GM03348 (cell line): ENCODE data around the gene RGS10.
"Not testable (repeated sequence)": the region's sequence is repeated elsewhere in the genome, so short reads cannot be mapped to it uniquely, and the experiment has no call there.

Experiments used
- DNase-seq: peaks from one replicate; pipeline ENCODE4 v3.0.0; 2012; ENCODE audit warnings: low spot score

Gene RGS10

GRCh38 chr10:119468542-119469324, 73.8 kb downstream of the RGS10 start:
- no peak for DNase-seq

- no peak for DNase-seq
Observed at GRCh38 chr10:119466655-119467054, 75.9 kb downstream of the RGS10 start.

GRCh38 chr10:119466076-119466475, 76.4 kb downstream of the RGS10 start:
- no peak for DNase-seq

GRCh38 chr10:119465085-119465484, 77.4 kb downstream of the RGS10 start:
- DNase-seq: no peak

- not testable (repeated sequence) for DNase-seq
Observed at GRCh38 chr10:119463195-119463594, 79.3 kb downstream of the RGS10 start.

GRCh38 chr10:119462773-119463172, 79.7 kb downstream of the RGS10 start:
- no peak for DNase-seq

GRCh38 chr10:119461923-119462322, 80.6 kb downstream of the RGS10 start:
- no peak for DNase-seq

GRCh38 chr10:119461380-119461779, 81.1 kb downstream of the RGS10 start:
- no peak for DNase-seq

- DNase-seq: no peak
Observed at GRCh38 chr10:119460369-119461195, 81.9 kb downstream of the RGS10 start.

GRCh38 chr10:119459681-119460340, 82.7 kb downstream of the RGS10 start:
- DNase-seq: no peak

- DNase-seq: no peak
Observed at GRCh38 chr10:119457966-119458766, 84.4 kb downstream of the RGS10 start.

GRCh38 chr10:119456435-119456810, 86.1 kb downstream of the RGS10 start:
- DNase-seq: no peak

- DNase-seq: no peak
Observed at GRCh38 chr10:119455609-119456434, 86.7 kb downstream of the RGS10 start.

- DNase-seq: no peak
Observed at GRCh38 chr10:119454990-119455389, 87.5 kb downstream of the RGS10 start.

GRCh38 chr10:119454316-119454715, 88.2 kb downstream of the RGS10 start:
- DNase-seq: no peak

GRCh38 chr10:119453313-119453712, 89.2 kb downstream of the RGS10 start:
- no peak for DNase-seq

GRCh38 chr10:119452396-119452795, 90.1 kb downstream of the RGS10 start:
- no peak for DNase-seq

GRCh38 chr10:119451300-119451896, 91.1 kb downstream of the RGS10 start:
- DNase-seq: no peak

GRCh38 chr10:119450606-119451299, 91.8 kb downstream of the RGS10 start:
- peak; percentile 69 for DNase-seq
